Cerebellar cortex (tissue), 1 donor: ENCODE data around the gene DCAF6.

Experiments used
- DNase-seq: peaks from one replicate; pipeline ENCODE4 v3.0.0-alpha.2; 2015; ENCODE audit warnings: low spot score

Gene DCAF6

GRCh38 chr1:168086438-168086837 lies 150.0 kb downstream of the DCAF6 start:
- DNase-seq, result no peak

- no peak for DNase-seq
Observed at GRCh38 chr1:168087696-168088095, 151.2 kb downstream of the DCAF6 start.

GRCh38 chr1:168088511-168089325 lies 152.2 kb downstream of the DCAF6 start:
- DNase-seq, result no peak

- DNase-seq, result no peak
Observed at GRCh38 chr1:168089326-168089978, 153.0 kb downstream of the DCAF6 start.

GRCh38 chr1:168089979-168090337 lies 153.5 kb downstream of the DCAF6 start:
- DNase-seq, result no peak

- DNase-seq, result no peak
Observed at GRCh38 chr1:168090395-168090794, 153.9 kb downstream of the DCAF6 start.

GRCh38 chr1:168091063-168091462 lies 154.6 kb downstream of the DCAF6 start:
- DNase-seq, result no peak

GRCh38 chr1:168091720-168092550 lies 155.5 kb downstream of the DCAF6 start:
- peak; percentile 82 for DNase-seq

- peak; percentile 49 for DNase-seq
Observed at GRCh38 chr1:168092566-168093355, 156.3 kb downstream of the DCAF6 start.

- no peak for DNase-seq
Observed at GRCh38 chr1:168093616-168094015, 157.1 kb downstream of the DCAF6 start.

GRCh38 chr1:168095476-168095875 lies 159.0 kb downstream of the DCAF6 start:
- DNase-seq, result no peak

GRCh38 chr1:168096296-168097165 lies 160.0 kb downstream of the DCAF6 start:
- DNase-seq, result no peak

GRCh38 chr1:168097921-168098528 lies 161.5 kb downstream of the DCAF6 start:
- DNase-seq, result no peak

- DNase-seq, result no peak
Observed at GRCh38 chr1:168098534-168099320, 162.2 kb downstream of the DCAF6 start.

- no peak for DNase-seq
Observed at GRCh38 chr1:168099337-168099801, 162.9 kb downstream of the DCAF6 start.

GRCh38 chr1:168100315-168101002 lies 164.0 kb downstream of the DCAF6 start:
- DNase-seq, result no peak

GRCh38 chr1:168101336-168101735 lies 164.9 kb downstream of the DCAF6 start:
- no peak for DNase-seq

GRCh38 chr1:168102487-168102886 lies 166.0 kb downstream of the DCAF6 start:
- no peak for DNase-seq

- DNase-seq, result no peak
Observed at GRCh38 chr1:168104535-168104934, 168.1 kb downstream of the DCAF6 start.
